ENCODE measurements around the gene HOXC12.

Gene HOXC12

GRCh38 chr12:53976172-53976822 lies 21.6 kb downstream of the HOXC12 start (continued):
- TF ChIP-seq PRDM10 (tag by site-specific recombination; IDR thresholded peaks at IDR 0.05) (peak; percentile 92), ZNF449 (tag by site-specific recombination; IDR thresholded peaks at IDR 0.05) (0 out of 2 replicates have a peak, but pooled peaks have one; percentile 23), ZBTB6 (tag by site-specific recombination; IDR thresholded peaks at IDR 0.05) (0 out of 2 replicates have a peak, but pooled peaks have one; percentile 32), SP7 (tag by site-specific recombination; IDR thresholded peaks at IDR 0.05) (peak; percentile 59; the same call in 1 of the 2 replicates), ZSCAN30 (tag by site-specific recombination; IDR thresholded peaks at IDR 0.05) (peak; percentile 88; the same call in 1 of the 2 replicates), ZNF175 (tag by site-specific recombination; IDR thresholded peaks at IDR 0.05) (no peak), ZNF324 (tag by site-specific recombination; IDR thresholded peaks at IDR 0.05) (no peak), ZEB2 (tag by site-specific recombination; IDR thresholded peaks at IDR 0.05) (peak; percentile 40; the same call in 1 of the 2 replicates), PRDM4 (tag by site-specific recombination; IDR thresholded peaks at IDR 0.05) (0 out of 2 replicates have a peak, but pooled peaks have one; percentile 19), ZNF548 (tag by site-specific recombination; IDR thresholded peaks at IDR 0.05) (no peak), ZNF639 (tag by site-specific recombination; IDR thresholded peaks at IDR 0.05) (no peak), YY1 (tag by site-specific recombination; IDR thresholded peaks at IDR 0.05) (0 out of 2 replicates have a peak, but pooled peaks have one; percentile 39), ZBTB8A (tag by site-specific recombination; IDR thresholded peaks at IDR 0.05) (0 out of 2 replicates have a peak, but pooled peaks have one; percentile 29), ZNF18 (tag by site-specific recombination; IDR thresholded peaks at IDR 0.05) (0 out of 2 replicates have a peak, but pooled peaks have one; percentile 8)

Measured in HEK293 (cell line).